ENCODE data around the gene KCNQ1.

KCNQ1 gene

GRCh38 chr11:2539371-2540222, 94.8 kb downstream of the KCNQ1 start:
- DNase-seq = no peak

GRCh38 chr11:2540223-2540991, 95.6 kb downstream of the KCNQ1 start:
- DNase-seq = no peak

- DNase-seq = no peak
These were observed 96.3 kb downstream of the KCNQ1 start for GRCh38 chr11:2540992-2541680.

- DNase-seq = no peak
These were observed 97.1 kb downstream of the KCNQ1 start for GRCh38 chr11:2541881-2542361.

- DNase-seq = no peak
These were observed 97.6 kb downstream of the KCNQ1 start for GRCh38 chr11:2542406-2542805.

GRCh38 chr11:2547806-2548205, 103.0 kb downstream of the KCNQ1 start:
- DNase-seq = no peak

- no peak for DNase-seq
These were observed 103.8 kb downstream of the KCNQ1 start for GRCh38 chr11:2548596-2548995.

- no peak for DNase-seq
These were observed 104.3 kb downstream of the KCNQ1 start for GRCh38 chr11:2549080-2549479.

GRCh38 chr11:2549491-2549875, 104.7 kb downstream of the KCNQ1 start:
- no peak for DNase-seq

GRCh38 chr11:2549876-2550605, 105.2 kb downstream of the KCNQ1 start:
- no peak for DNase-seq

GRCh38 chr11:2550606-2550970, 105.8 kb downstream of the KCNQ1 start:
- no peak for DNase-seq

- no peak for DNase-seq
These were observed 106.3 kb downstream of the KCNQ1 start for GRCh38 chr11:2551131-2551530.

- no peak for DNase-seq
These were observed 107.4 kb downstream of the KCNQ1 start for GRCh38 chr11:2552210-2552609.

GRCh38 chr11:2553198-2553597, 108.4 kb downstream of the KCNQ1 start:
- DNase-seq = no peak

- DNase-seq = no peak
These were observed 109.1 kb downstream of the KCNQ1 start for GRCh38 chr11:2553886-2554285.

- DNase-seq = no peak
These were observed 109.8 kb downstream of the KCNQ1 start for GRCh38 chr11:2554338-2555207.

- DNase-seq = no peak
These were observed 110.5 kb downstream of the KCNQ1 start for GRCh38 chr11:2555336-2555735.

- no peak for DNase-seq
These were observed 111.1 kb downstream of the KCNQ1 start for GRCh38 chr11:2555891-2556290.

- DNase-seq = no peak
These were observed 112.6 kb downstream of the KCNQ1 start for GRCh38 chr11:2557381-2557780.

GRCh38 chr11:2558397-2558796, 113.6 kb downstream of the KCNQ1 start:
- no peak for DNase-seq

GRCh38 chr11:2558861-2559526, 114.2 kb downstream of the KCNQ1 start:
- no peak for DNase-seq
